IPS DF 19.7 (cell line): Measurements from ENCODE around the gene KCNN4.
"Not testable (repeated sequence)": the region's sequence is repeated elsewhere in the genome, so short reads cannot be mapped to it uniquely, and the experiment has no call there.

Experiments
- DNase-seq: peaks from one replicate; pipeline ENCODE4 v3.0.0-alpha.2; 2013; ENCODE audit warnings: low read depth, low spot score

The KCNN4 gene

DNA sequence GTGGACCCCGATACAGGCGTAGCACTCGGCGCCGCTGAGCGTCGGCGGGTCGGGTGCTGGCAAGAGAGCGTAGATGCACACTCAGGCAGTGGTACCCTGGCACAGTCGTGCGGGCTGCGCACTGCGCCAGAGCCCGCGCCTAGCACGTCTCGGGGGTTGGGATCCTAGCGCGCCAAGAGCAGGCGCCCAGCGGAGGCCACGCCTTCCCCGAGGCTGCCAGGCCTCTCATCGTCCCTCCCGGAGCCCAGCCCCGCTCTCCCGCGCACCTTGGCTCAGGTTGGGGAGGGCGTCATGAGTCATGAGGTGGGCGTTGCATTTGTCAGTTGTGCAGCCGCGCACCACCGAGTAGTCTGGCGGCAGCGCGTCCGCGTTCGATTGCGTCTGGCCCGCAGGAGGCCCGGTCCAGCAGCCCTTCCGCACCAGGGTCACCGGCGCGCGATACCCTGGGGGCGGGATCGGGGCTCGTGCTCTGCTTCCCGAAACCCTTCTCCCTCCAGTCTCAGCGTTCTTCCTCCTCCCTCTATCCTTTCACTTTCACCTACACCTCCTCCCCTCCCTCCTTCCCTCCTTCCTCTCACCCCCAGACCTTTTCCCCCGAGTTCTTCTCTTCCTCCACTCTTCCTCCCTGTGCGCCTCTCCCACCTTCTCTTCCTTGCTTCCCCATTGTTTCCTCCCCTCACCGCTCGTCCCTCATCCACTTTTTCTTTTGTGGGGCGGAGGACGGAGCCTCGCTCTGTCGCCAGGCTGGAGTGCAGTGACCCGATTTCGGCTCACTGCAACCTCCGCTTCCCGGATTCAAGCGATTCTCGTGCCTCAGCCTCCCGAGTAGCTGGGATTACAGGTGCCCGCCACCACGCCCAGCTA is 18.0 kb upstream of the KCNN4 start:
- no peak for DNase-seq

DNA sequence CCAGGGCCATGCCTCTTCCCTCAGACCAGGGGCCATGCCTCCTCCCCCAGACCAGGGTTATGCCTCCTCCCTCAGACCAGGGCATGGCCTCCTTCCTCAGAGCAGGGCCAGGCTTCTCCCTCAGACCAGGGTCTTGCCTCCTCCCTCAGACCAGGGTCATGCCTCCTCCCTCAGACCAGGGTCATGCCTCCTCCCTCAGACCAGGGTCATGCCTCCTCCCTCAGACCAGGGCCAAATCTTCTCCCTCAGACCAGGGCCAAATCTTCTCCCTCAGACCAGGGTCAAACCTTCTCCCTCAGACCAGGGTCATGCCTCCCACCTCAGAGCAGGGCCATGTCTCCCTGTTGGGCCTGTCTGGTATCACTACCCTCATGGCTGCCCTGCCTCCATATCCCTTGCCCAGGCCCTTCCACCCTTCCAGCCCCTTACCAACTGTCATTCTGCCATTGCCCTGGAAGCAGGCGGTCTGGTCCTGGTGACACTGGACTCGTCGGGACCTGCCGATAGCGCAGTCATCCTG is 17.3 kb upstream of the KCNN4 start:
- no peak for DNase-seq

DNA sequence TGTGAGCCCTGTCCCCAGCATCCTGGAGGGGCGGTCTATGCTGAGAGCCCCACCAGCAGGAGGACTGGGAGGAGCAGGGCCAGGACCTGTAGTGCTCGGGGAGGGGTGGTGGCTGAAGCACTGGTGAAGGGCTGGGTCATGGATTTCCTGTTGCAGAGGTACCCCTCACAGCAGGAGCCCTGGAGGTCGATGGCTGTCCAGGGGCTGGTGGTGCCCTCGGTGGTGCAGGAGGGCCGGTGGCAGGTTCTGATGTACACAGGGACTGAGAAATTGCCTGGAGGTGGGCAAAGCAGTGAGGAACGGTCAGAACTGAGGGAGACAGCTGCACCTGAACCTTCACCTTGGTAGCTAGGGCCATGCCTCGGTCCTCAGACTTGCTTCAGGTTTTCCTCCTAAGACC is 16.8 kb upstream of the KCNN4 start:
- no peak for DNase-seq

DNA sequence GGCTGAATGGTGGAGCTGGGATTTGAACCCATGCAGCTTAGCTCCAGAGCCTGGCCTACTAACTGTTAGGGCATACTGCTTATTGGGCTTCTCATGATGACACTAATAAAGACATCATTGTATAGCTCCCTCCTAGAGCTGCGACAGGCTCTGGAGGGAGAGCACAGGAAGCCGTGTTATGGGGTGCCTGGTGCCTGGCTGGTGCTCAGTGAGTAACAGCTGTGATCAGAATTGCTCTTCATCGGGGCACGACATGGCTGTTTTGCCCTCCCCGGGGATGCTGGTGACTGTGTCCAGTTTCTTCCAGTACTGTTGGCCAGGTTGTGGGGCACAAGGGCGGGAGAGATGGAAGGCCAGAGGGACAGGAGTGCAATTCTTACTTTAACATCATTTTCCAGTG is 16.3 kb upstream of the KCNN4 start:
- no peak for DNase-seq

DNA sequence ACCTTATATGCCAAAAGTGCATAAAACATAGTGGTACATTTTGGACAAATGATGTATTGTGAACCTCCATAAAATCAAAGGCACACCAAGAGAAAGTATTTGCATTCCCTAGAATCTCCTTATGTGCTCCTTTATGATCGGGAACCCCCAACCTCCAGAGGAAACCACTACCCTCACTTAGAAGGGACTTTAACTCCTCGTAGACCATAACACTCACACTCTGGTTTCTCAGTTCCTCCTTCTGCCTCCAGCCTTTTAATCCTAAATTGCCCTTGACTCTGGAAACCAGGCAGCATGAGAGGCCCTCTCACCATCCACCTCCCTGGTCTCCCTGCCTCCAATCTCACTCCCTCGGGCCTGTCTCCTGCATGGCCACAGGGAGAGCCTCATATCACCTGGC is 9.8 kb upstream of the KCNN4 start:
- DNase-seq = no peak

DNA sequence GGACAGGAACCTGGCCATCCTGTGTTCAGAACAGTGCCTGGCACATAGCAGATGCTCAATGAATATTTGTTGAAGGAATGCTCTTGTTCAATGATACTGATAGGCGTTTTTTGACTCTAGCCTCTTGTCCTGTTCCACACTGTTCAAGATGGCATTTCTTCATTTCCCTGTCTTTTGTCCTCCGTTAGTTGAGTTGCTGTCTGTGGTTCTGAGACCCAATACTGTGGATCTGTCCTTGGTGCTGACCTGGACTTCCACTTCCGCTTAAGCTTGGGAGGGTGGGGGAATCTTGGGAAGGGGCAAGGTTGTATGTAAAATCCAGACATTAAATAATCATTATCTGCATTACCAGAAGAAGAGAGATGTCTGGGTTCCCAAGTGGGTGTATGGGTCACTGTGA is 8.3 kb upstream of the KCNN4 start:
- DNase-seq = no peak

DNA sequence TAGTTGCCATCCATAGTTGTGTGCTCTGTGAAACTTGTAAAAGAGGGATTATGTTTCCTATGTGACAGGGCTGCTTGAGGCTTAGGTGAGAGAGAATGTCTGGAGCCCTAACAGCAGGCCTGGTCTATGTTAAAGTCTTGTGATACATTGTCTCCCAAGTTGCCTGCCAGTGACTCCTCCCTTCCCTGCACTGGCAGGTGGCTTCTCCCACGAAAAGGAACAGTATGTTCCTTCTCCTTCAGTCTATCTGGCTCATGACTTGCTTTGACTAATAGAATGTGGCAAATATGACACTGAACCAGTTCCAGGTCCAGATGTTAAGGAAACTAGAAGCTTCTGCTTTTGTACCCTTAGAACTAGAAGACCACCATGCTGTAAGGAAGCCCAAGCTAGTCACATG is 5.9 kb upstream of the KCNN4 start:
- DNase-seq = no peak

DNA sequence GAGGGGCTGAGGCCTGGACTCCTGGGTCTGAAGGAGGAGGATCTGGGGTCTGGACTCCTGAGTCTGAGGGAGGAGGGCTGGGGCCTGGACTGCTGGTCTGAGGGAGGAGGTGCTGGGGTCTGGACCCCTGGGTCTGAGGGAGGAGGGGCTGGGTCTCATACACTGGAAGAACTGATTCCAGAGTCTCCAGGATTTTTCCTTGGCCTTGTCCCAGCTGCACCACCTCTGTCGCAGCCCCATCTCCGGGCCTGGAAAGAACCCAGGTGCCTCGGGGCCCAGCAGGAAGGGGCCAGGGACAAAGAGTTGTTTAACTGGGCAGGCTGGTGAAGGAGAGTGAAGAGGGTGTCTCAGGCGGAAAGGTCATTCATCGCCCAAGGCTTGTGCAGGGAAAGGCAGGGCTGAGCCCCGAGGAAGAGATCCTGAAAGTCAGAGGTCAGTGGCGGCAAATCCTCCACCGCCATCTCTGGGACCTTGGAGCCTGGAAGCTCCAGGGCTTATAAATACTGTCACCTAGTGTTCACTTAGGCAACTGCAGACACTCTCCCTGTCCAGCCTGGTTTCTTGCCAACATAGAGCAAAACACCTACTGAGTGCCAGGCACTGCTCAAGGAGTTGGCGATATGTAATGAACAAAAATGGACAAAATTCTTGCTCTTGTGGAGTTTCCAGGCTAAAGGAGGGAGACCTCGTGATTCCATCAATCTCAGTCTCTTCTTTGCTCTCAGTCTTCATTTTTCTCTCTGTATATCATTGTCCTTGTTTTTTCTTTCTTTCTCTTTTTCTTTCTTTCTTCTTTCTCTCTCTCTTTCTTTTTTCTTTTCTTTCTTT is 4.4 kb upstream of the KCNN4 start:
- no peak for DNase-seq

DNA sequence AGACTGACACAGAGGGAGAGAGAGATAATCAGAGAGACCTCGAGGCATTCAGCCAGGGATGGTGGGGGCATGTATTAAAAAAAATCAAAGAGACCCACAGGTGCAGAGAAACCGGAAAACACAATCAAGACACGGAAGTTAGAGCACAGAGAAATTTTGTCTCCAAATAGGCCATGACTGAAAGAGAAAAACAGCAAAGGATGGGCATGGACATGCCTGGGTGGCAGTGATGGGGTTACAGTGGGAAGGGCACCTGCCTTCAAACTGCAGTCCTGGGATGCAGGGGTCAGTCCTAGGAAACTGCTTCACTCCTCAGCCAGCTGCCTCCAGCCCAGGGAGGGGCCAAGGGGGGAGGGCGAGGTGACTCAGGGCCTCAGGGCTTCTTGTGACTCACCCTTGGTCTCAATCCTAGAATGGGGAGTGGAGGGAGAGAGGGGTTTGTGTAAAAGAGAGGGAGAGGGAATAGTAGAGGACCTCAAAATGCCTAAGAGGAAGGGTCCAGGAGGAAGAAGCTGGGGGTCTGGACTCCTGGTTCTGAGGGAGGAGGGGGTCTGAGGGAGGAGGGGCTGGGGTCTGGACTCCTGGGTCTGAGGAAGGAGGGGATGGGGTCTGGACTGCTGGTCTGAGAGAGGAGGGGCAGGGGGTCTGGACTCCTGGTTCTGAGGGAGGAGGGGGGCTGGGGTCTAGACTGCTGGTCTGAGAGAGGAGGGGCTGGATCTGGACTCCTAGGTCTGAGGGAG is 3.6 kb upstream of the KCNN4 start:
- no peak for DNase-seq

DNA sequence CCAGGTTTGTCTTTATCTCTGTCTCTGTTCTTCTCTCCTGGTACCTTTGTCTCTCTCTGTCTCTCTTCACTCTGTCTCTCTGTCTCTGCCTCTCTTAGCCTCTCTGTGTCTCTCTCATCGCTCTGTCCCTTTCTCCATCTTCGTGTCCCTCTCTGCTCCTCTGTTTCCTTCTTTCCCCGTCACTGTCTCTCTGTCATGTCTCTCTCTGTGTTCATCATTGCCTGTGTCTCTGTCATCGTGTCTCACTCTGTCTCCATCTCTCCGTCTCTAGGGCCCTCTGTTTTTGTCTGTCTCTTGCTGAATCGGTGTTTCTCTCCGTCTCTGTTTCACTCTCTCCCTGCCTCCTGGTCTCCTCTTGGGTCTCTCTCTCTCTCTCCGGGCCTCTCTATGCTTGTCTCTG is 2.9 kb upstream of the KCNN4 start:
- DNase-seq = no peak

DNA sequence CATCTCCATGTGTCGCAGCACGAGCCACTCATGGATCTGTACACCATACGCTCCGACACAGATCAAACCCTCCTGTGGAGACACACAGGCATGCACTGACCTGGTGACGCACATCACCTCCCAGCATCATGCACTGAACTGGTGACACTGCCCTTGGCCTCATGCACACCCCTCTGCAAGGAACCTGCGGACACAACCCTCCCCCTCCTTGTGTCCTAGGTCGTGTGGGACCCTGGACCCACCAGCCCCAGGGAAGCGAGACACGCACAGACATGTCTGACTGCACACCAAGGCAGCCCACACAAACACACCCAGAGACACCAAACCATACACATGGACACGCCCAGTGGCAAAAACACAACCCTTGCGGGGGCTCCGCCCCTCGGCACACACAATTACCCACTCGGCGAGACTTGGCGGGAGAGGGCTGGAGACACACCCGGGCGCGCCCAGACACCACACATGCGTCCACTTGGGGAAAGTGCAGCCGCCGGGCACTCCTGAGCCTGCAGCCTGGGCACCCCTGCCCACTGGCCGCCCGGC is 2.0 kb upstream of the KCNN4 start:
- DNase-seq = no peak

DNA sequence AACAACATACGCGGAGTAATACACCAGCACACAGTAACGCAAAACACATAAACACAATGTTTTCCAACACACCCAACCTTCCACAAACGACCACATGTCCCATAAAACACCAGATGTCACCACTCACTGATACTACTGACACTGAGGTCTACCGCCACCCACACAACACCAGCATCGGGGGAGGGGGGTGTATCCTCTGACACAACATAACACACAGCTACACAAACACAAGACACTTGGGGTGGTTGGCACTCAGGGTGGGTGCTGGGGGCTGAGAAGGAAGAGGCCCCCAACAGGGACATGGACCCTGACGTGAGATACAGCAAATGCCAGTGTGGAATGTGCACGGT is 1.5 kb upstream of the KCNN4 start:
- DNase-seq = no peak

DNA sequence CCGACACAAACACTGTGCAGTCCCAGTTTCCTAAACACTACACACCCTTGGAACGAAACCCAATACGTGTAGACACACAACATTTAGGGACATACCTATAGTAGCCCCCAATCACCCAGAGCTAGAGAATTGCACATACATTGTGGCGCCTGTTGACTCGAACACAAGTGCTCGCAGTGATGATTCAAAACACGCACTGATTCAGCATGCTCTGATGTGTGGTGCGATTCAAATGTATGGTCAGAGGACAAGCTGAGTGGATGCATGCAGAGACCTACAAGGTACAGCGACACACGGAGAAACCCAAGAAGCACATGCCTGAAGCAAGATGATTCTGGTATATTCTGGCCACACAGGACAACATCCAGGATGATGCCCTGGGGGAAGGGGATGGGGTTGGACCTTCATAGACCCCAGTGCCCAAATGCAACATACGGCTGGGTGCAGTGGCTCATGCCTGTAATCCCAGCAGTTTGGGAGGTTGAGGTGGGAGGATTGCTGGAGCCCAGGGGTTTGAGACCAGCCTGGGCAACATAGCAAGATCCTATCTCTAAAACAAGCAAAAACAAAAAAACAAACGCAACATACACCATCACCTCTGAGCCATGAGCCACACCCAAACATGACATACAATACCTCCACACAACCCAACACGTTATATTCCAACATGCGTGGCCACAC is 997 bp upstream of the KCNN4 start:
- no peak for DNase-seq

DNA sequence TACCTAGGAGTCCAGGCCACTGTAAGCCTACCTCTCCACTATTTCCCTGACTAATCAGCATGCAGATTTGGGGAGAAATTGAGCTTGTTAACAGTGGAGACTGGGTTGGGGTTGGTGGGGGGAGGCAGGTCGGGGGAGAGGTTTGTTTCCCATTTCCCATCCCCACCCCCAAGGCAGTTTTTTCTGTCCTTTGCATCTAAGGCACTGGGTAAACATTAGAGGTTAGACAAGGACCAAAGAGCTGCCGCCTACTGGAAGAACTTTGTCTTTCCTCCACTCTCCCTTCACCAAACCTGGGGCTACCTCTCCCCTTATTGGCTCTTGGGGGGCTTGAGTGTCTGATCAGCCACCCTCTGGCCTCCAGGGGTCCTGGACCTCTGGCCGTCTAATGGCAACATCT is 953 bp downstream of the KCNN4 start:
- no peak for DNase-seq

DNA sequence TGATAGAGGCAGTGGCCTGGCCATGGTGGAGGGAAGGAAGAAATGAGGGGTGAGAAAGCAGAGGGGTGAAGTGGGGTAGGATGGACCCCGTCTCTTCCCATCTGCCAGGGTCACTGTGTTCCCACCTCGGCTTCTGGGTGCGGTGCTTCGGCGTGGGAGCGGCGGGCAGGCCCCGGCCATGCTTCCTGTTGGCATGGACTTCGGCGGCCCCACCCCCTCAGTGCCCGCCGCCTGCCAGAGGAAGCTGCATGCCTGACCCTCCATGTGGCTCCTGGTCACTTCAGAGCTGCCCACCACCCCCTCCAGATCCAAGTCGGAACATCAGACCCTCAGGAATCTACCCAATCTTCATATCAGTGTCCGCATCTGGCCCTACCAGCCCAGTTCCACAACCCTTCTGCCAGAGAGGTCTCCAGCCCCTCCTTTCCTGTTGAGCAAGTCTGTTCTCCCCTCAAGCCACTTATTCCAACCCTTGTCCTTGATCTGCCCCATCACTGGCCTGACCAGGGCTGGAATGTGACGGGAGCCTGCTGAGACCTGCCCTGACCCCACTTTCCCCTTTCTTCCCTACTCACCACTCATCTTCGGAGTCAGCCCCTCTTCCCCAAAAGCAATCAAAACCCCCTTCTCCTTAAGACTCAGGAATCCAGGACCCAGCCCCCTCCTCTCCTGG is 1.5 kb downstream of the KCNN4 start:
- no peak for DNase-seq

DNA sequence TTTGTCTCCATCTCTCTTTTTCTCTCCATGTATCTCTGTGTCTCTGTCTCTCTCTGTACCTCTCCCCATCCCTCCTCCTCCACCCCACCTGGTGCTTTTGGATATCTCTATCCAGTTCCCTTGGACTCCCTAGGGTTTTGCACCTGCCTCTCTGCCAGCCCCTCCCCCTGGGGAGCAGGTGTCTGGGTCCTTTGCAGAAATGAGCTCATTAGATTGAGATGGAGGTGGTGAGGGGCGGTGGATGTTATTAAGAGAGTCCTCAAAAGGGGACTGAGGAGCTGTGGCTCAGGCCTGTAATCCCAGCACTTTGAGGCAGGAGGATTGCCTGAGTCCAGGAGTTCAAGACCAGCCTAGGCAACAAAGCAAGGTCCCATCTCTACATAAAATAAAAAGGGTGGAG is 2.1 kb downstream of the KCNN4 start:
- no peak for DNase-seq

DNA sequence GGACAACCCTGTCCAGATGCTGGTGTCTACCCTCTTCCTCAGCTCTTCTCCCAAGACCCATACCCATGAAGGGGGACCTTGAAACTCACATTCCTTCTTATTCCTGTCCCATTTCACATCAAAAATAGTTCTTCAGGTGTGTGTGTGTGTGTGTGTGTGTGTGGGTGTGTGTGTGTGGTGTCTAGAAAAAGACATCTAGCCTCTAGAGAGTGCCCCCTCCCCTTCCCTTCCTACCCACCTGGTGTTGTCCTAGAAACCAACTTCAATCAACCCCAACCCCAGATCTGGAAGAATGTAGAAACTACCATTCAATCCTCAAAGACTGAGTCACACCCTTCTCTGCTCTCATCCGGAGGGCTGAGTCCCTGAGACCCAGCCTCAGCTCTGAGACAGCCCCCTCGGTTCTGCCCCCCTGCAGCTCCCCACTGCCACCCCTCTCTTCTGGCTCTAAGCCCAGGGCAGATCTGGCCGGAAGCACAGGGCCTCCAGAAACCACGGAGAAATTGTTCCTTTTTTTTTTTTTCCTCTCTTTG is 3.5 kb downstream of the KCNN4 start:
- no peak for DNase-seq

DNA sequence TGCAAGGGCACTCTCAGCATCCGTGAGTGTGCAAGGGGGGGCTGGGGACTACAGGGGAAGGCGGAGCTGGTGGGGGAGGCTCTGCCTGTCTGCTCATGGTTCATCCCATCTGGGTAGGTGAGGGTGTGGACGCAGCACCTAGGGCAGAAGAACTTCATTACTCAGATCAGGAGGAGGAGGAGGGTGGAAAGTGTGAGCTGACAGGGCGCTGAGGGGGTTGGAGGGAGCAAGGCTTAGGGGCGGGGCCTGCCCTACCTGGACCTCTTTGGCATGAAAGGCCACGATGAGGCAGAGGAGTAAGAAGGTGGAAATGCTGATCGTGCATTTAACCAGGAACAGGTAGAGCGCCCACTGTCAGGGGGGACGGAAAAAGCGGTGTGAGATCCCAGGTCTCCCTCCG is 4.5 kb downstream of the KCNN4 start:
- DNase-seq = no peak

DNA sequence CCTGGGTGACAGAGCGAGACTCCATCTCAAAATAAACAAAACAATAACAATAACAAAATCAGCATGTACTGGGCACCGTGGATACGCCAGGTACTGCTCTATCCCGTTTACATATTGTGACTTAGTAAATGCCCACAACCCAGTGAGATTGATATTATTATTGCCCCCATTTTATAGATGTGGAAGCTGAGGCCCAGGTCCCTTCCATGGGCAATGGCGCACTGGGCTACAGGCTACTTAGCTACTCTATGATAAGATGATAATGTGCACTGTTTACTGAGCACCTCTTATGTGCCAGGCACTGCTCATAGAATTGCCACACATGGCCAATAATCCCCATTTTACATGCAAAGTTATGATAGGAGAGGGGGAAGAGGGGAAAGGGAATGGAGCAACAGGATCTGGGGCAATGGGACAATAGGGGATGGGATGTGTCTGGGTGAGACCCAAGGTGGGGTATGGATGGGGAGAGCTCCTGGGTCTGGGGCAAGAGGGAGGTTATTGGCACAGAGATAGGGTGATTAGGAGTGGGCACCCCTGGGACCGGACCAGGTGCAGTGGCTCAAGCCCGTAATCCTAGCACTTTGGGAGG is 5.4 kb downstream of the KCNN4 start:
- no peak for DNase-seq

DNA sequence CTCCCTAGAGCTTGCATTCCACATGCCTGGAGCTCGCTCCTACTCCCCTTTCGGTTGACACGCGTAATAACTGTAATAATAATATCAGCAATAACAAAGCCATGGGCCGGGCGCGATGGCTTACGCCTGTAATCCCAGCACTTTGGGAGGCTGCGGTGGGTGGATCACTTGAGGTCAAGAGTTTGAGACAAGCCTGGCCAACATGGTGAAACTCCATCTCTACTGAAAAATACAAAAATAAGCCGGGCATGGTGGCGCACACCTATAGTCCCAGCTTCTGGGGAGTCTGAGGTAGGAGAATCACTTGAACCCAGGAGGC is 5.9 kb downstream of the KCNN4 start:
- DNase-seq = not testable (repeated sequence)
